ENCODE measurements around the gene IL10RA.
"Not testable (repeated sequence)": the region's sequence is repeated elsewhere in the genome, so short reads cannot be mapped to it uniquely, and the experiment has no call there.

Gene IL10RA

GRCh38 chr11:117962826-117963225 lies 23.4 kb upstream of the IL10RA start:
- DNase-seq = peak; percentile 64

- no peak for DNase-seq
Measured at GRCh38 chr11:117966908-117967307, 19.3 kb upstream of the IL10RA start.

DNA sequence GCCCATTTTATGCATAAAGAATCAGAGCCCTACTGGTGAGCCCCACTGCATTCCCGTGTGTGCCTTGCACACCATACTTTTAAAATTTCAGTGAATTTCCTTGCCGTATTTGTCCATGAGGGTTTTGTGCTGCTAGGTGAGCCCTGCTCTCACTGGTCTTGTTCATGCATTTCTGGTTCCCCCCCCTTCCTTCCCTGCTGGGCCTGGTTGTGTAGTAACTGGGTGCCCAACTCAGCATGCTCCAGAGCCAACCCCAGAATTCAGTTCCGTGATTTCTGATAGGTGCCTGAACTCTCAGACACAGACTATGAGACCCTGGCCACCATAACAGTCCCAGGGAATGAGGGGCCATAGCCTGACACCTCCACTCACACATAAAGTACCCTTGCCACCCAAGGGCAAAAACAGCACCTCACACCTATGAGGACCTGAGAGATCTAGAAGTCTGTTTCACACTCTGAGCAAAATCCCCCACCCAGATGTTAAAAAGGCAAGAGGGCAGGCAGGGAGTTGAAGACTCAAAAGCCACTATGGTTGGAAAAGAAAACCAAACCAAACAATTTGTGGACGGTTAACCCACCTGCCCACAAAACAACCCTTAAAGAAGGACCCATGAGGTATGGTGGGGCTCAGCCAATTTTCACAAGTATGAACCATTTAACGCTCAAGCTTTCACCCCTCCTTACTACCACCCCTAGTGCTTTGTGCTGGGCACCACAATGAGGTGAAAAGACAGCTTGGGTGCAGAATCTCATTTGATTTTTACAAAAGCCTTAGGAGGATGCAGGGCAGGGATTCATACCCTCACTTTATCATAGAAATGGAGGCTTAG lies 16.8 kb upstream of the IL10RA start:
- DNase-seq = no peak

DNA sequence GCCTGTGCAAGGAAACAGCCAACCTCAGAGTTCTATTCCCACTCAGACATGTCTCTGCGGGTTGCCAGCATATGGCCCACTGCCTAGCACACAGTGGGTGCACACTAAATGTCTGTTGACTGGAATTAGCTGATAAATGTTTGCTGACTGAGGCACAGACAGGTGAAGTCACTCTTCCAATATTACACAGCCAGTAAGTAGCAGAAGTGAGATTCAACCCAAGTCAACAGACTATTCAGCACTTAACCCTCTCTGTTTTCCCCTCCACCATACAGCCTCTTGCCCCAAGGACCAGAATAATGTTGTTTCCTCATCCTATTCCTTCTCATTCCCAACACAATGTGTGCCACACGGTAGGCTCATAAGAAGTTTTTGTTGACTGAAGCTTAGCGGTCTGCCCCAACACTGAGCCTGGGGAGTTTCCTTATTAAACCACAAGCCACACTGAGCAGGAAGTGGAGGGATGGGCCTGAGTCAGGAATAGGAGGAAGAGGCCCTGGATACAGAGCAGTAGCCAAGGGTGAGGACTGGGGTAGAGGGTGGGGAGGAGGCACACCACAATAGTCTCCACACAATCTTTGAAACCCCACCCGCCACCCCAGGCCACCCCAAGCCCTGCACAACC lies 15.7 kb upstream of the IL10RA start:
- peak; percentile 90 for DNase-seq

- no peak for DNase-seq
Measured at GRCh38 chr11:117972044-117972443, 14.2 kb upstream of the IL10RA start.

DNA sequence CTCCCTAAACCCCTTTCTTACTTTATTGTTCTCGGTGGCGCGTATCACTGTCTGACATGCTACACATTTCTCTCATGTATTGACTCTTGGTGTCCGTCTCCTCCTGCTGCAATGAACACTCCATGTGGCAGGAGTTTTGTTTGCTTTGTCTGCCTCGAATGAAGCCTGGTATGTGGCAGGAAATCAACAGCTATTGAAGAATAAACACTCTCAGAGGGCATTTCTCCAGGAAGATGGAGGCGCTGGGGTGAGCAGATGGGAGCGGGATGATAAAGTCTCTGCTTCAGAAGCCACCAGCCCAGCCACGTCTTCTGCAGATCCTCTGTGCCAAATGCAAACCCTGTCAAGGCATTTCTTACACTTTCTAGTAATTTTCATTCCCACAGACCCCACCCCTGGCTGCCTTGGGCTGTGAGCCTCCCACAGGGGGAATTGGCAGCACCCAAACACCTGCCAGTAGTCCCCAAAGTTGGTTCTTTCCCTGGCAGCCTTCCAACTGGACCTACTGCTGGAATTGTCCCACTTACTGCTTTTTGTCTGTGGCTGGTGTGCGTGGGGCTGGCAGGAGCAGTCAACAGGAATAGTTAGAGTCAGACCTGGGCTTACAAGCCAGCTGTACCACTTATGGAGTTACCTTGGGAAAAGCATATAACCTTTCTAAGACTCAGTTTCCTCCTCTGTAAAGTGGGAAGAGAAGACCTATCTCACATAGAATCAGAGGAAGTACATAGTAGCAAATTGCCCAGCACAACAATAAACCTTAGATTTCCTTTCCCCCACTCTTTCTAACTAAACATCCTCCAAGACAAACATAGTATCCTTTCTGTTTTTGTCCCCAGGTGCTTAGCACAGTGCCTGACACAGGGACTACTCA lies 13.3 kb upstream of the IL10RA start:
- DNase-seq = no peak

DNA sequence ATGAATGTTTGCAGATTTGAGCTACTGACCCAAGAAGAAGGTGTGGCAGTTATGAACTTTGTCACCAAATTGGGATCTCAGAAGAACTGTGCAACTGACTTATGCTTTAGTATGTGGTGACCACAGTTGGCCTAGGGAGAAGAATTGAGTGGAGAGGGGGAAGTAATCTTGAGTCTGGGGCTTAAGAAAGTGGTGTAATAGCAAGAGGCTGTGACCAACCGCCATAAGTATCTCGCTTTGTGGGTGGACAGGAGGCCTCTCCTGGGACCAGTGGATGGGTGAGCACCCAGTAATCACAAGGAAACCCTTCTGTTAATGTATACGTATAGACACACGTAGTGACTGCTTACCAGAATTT lies 12.7 kb upstream of the IL10RA start:
- DNase-seq = peak; percentile 79

GRCh38 chr11:117976445-117976844 lies 9.7 kb upstream of the IL10RA start:
- DNase-seq = no peak

DNA sequence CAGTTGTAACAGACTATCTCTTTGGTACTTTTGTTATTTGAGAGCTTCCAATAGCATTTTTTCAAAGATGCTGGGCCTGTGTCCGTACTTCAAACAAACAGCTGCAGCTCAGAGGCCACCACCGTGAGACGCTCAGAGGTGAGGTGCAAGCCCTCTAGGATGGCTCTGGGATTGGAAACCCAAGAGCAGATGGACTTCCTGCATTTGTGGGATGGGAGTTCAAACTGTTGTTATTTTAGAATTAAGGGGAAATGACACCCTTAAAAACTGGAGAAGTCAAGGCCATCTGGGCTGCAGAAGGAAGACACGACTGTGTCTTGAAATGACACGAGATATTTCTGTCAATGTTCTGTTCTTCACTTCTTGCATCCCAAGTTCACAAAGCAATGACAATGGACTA lies 9.2 kb upstream of the IL10RA start:
- DNase-seq = no peak

DNA sequence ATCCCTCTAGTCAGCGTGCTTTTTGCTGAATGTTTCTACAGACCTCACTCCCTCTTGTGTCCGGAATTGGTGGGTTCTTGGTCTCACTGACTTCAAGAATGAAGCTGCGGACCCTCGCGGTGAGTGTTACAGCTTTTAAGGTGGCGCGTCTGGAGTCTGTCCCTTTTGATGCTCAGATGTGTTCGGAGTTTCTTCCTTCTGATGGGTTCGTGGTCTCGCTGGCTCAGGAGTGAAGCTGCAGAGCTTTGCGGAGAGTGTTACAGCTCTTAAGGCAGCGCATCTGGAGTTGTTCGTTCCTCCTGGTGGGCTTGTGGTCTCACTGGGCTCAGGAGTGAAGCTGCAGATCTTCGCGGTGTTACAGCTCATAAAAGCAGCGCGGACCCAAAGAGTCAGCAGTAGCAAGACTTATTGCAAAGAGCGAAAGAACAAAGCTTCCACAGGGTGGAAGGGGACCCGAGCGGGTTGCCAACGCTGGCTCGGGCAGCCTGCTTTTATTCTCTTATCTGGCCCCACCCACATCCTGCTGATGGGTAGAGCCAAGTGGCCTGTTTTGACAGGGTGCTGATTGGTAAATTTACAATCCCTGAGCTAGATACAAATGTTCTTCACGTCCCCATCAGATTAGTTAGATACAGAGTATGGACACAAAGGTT lies 8.5 kb upstream of the IL10RA start:
- not testable (repeated sequence) for DNase-seq

- not testable (repeated sequence) for DNase-seq
Measured at GRCh38 chr11:117978291-117978910, 7.8 kb upstream of the IL10RA start.

GRCh38 chr11:117978991-117979390 lies 7.2 kb upstream of the IL10RA start:
- no peak for DNase-seq

DNA sequence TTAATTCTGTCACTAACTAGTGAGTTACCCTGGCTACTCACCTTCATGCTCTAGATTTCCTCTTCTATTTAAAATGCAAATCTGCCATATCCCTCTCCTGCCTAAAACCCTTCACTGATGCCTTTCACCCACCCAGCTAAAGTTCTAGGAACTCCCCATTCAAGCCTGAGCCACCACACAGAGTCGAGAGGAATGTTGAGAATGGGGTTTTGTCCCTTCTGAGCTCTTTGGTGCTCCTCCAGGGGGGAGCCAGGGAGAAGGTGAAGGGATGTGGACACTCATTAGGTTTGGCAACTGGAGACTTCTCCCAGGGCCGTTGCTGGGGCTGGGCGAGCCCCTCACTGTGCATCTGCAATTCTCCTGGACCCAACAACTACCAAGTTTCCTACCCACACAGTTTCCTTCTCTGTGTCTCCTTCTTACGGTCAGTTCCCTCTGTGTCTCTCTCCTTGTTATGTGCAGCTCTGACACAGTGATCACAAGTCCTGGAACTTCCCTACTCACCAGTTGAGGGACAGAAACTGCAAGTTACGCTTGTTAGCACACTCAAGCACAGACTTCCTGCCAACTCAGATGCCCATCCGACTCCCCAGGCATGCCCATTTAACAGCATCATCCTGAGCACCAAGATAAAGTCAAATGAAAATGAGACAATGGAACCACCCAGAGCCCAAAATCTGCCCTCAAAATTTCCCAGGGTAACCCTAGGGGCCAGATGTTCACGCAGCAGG lies 6.5 kb upstream of the IL10RA start:
- peak; percentile 98 for DNase-seq

GRCh38 chr11:117980280-117980679 lies 5.9 kb upstream of the IL10RA start:
- DNase-seq = no peak

DNA sequence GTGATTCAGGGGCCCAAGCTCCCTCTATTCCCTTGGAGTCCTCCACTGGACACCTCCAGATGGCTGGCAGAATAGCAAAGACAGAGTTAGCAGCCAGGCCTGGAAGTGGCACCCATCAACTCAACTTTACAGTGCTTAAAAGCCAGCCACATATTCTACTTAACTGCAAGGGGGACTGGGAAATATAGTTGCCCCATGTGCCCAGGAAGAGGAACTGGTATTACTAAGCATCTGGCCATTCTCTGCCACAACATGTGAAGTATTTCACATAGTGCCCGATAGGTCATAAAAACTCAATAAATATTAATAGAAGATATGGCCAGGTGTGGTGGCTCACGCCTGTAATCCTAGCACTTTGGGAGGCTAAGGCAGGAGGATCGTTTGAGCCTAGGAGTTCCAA lies 5.5 kb upstream of the IL10RA start:
- peak; percentile 86 for DNase-seq

DNA sequence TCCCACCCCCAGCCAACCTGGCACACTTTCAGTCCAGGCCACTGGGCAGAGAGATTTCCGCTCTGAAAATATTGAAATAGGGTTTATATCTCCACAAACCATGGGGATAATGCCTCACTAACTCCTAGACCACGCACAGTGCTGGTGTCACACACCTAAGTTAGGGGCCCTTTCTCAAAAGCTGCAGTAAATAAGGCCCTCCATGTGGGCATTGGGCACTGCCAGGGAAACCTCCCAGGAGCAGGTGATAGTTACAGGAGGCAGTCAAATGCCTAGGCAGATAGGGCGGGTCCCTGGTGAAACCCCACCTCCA lies 3.1 kb upstream of the IL10RA start:
- no peak for DNase-seq

GRCh38 chr11:117984476-117984875 lies 1.7 kb upstream of the IL10RA start:
- DNase-seq = no peak

- peak; percentile 89 for DNase-seq
Measured at GRCh38 chr11:117986981-117987574, 884 bp downstream of the IL10RA start.

- peak; percentile 92 for DNase-seq
Measured at GRCh38 chr11:117989351-117990102, 3.3 kb downstream of the IL10RA start.

DNA sequence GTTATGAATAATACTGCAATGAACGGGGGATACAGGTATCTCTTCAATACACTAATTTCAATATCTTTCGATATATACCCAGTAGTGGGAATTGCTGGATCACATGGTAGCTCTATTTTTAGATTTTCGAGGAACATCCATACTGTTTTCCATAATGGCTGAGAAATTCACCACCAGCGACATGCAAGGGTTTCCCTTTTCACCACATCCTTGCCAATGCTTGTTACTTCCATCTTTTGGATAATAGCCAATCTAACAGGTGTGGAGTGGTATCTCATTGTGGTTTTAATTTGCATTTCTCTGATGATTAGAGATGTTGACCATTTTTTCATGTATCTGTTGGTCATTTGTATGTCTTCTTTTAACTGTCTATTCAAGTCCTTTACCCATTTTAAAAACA lies 5.9 kb downstream of the IL10RA start:
- DNase-seq = no peak

- DNase-seq = no peak
Measured at GRCh38 chr11:117992620-117993019, 6.4 kb downstream of the IL10RA start.
